ENCODE measurements around the gene C3orf20.

GRCh38 chr3:14812196-14812790 lies 137.4 kb downstream of the C3orf20 start:
- no peak for TF ChIP-seq BHLHE40 (IDR thresholded peaks at IDR 0.05; ENCODE audit: borderline replicate concordance)
- TF ChIP-seq, protein P1, sequence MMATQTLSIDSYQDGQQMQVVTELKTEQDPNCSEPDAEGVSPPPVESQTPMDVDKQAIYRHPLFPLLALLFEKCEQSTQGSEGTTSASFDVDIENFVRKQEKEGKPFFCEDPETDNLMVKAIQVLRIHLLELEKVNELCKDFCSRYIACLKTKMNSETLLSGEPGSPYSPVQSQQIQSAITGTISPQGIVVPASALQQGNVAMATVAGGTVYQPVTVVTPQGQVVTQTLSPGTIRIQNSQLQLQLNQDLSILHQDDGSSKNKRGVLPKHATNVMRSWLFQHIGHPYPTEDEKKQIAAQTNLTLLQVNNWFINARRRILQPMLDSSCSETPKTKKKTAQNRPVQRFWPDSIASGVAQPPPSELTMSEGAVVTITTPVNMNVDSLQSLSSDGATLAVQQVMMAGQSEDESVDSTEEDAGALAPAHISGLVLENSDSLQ (IDR thresholded peaks at IDR 0.05) = no peak
- TF ChIP-seq FOXA1 (IDR thresholded peaks at IDR 0.05) = no peak
- no peak for TF ChIP-seq FOXK2 (IDR thresholded peaks at IDR 0.05)
